Posterior vena cava (tissue), 2 donors: Measurements from ENCODE around the gene COX19. TPM values are rescaled to one million over a fixed set of nuclear protein-coding genes. Genes with fewer than 3 reads are reported as not detected.

Source experiments
- DNase-seq: peaks from one replicate; pipeline ENCODE4 v3.0.0-alpha.2; 2020; ENCODE audit warnings: low spot score
- intact Hi-C, 2 donors: fragments of 100-400 bp; cut with DNase I; formaldehyde crosslinking; loops; one replicate each; pipeline versions ENCODE4 v1.14.1 to v1.14.2; 2022 to 2023
- long read RNA-seq, 2 donors: library from polyadenylated mRNA; unstranded; transcript quantifications; one replicate each; pipeline ENCODE4 v2.0.0, GENCODE V29; 2020 to 2021
- total RNA-seq, 2 donors: library from RNA; stranded (reverse); fragmentation: NEBNext Ultra II Directional; extraction: Animal tissue kit (Norgen Biotek cat#: 25700); gene quantifications; one replicate each; pipeline ENCODE4 v1.2.1, GENCODE V29; 2021
- donor health status: DM: yes; HTN: yes; CAD: no.
- donor health status: DM: yes; HTN: yes; CAD: no.

The COX19 gene, protein sequence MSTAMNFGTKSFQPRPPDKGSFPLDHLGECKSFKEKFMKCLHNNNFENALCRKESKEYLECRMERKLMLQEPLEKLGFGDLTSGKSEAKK
- total RNA-seq: 1 to 10 TPM; 5.9 to 8.4 TPM
- long read RNA-seq, donor 1, partial matches to known transcripts: 2 of 9 reads
- long read RNA-seq, donor 1, other reads (novel, unspliced or antisense): 3 of 9 reads
- long read RNA-seq, donor 2, transcript COX19-201 (3 exons, 3,666 nt): major isoform, 7 of 20 reads
- long read RNA-seq, donor 2, partial matches to known transcripts: 11 of 20 reads
- long read RNA-seq, donor 2, other reads (novel, unspliced or antisense): 2 of 20 reads

GRCh38 chr7:974820-975681, at the start of gene COX19:
TSS of gene COX19 (minus strand) at chr7:975549. CDS start at chr7:975509, 40 bp downstream.
- intact Hi-C loops: no loop called here
- DNase-seq: peak; percentile 98

DNA sequence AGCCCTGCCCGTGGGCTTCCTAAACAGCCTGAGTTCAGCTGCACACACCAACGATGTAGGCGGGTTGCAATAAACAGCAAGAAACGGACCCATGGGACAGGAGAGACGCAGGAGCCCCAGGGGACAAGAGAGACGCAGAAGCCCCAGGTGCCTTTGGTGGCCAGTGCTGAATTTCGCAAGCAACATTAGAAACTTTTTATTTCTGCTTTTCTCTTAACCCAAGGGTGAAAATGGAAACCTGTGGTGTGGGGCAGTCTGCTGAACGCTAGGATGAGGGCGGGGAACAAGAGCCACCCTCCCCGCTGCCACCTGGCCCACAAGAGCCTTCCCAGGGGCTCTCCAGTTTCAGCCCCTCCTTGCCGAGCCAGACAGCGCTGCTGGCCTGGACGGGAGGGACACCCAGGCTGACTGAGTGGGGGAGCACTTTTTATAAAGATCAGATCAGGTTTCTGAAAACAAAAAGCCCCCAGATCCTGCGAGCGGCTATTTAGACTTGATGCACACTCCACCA, 49.0 kb upstream of the COX19 start:
- no peak for DNase-seq
- intact Hi-C loops: no loop called here

GRCh38 chr7:1022801-1023465, 47.6 kb upstream of the COX19 start:
- intact Hi-C loops: loop anchor here in 1 of 2 donors (1.0 kb wide), 1 partner anchor 39 kb away; no protein-coding TSS in a partner anchor
- no peak for DNase-seq

DNA sequence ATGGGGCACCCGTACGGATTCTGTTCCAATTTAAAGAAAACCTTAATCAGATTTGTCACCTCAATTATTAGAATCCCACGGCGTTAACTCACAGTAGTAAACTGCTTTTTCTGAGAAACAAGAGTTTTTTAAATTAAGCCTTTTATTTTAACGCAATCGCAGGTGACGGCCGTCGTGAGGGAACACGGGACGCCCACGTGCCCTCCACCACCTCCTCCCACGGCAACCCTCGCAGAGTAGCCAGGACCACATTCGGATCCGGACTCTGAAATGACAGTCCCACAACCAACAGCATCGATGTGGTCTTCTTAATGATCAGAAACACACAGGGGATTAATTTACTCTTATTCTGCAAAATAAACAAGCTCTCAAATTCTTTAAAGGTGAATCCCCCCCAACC, 47.0 kb upstream of the COX19 start:
- intact Hi-C loops: no loop called here
- DNase-seq: no peak

GRCh38 chr7:1021931-1022330, 46.6 kb upstream of the COX19 start:
- DNase-seq: no peak
- intact Hi-C loops: no loop called here

- DNase-seq: no peak
- intact Hi-C loops: no loop called here
Measured at GRCh38 chr7:1021366-1021765, 46.0 kb upstream of the COX19 start.

- no peak for DNase-seq
- intact Hi-C loops: no loop called here
Measured at GRCh38 chr7:1020849-1021251, 45.5 kb upstream of the COX19 start.

DNA sequence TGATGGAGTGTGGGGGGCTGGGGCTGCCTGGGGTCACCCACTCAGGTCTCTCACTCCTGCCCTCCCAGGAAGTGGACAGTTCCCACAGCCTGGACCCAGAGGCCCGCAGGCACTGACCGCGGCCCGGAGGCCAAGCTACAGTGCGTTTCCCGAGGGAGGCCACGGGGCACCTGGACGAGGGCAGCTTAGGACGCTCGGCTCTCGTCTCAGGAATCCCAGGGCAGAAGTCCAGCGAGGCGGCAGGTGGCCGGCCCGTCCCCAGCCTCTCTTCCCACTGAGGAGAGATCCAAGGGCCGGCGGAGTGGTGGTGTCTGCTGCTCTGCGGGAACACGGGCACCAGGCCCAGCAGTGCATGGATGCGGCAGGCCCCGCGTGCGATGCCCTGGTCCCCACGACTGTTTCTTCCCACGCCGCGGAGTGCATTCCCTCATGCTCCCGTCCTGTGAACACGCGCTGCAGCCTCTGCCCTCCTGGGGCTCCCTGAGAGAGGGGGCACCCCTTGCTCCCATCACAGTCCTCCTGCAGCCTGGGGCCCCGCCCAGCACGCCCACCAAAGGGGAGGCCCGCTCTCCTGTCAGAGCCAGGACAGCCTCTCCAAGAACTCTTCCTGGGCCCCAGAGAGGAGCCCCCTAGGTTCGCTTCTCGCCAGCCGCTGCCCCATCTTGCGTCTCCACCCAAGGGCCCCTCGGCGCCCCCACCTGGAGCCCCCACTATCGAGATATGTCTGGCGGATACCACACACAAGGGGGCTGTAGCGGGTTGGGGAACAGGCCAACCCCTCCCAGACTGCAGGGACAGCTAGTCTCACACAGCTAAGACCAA, 44.7 kb upstream of the COX19 start:
- no peak for DNase-seq
- intact Hi-C loops: no loop called here

- no peak for DNase-seq
- intact Hi-C loops: no loop called here
Measured at GRCh38 chr7:1019255-1019785, 44.0 kb upstream of the COX19 start.

- no peak for DNase-seq
- intact Hi-C loops: no loop called here
Measured at GRCh38 chr7:1018334-1018695, 43.0 kb upstream of the COX19 start.

DNA sequence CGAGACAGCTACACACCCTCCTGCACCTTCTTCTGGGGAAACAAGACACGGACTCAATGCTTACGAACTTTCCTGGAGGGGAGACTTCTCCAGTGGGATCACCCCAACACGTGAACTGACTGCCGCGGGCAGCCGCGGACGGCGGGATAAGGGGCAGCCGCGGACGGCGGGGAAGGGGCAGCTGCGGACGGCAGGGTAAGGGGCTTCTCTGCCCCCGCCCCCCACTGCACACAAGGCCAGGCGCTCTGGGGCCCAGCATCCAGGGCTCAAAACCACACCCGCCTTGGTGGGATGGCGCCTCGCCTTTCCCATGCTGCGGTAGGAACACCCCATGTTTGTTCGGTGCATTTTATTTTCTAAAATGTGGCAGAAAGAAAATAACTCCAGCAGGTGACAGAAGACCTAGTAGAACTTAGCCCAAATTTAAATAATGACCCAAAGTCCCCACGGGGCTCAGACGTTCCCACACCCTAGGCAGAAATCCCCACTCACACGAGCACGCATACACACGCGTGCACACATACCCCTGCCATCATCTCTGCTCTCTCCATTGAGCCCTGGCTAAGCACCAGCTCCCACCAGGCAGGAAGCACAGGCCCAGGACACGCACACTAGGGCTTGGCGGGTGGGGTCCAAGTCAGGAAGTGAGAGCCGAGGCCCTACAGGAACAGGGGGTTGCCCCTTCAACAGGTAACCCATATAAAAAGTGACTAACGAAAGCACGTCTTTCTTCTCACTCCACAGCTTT, 42.4 kb upstream of the COX19 start:
- intact Hi-C loops: no loop called here
- no peak for DNase-seq

DNA sequence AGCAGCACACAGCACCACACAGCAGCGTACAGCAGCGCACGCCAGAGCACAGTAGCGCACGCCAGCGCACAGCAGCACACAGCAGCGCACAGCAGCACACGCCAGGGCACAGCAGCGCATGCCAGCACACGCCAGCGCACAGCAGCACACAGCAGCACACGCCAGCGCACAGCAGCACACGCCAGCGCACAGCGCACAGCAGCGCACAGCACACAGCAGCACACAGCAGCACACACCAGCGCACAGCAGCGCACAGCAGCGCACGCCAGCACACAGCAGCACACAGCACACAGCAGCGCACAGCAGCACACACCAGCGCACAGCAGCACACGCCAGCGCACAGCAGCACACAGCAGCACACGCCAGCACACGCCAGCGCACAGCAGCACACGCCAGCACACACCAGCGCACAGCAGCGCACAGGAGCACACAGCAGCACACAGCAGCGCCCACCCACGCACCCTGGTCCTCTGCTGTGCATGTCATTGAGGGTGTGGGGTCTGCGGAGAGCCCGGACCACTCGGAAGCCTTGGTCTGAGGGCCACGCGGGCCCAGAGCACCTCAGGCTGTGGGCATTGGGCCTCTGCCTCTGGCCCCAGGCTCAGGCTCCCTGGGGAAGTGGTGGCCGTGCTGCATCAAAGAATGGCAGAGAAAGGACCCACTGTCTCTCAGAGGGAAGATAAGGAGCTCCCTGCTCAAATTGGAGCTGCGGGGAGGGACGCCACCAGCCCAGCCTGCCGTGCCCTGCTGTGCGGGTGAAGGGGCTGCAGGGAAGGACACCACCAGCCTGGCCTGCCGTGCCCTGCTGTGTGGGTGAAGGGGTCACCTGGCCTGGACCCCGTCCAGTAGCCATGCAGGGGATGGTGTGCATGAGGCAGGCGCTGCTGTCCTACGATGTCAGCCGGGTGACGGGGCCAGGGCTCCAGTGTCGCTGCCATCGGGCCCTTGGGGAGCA, 41.5 kb upstream of the COX19 start:
- intact Hi-C loops: no loop called here
- DNase-seq: no peak

DNA sequence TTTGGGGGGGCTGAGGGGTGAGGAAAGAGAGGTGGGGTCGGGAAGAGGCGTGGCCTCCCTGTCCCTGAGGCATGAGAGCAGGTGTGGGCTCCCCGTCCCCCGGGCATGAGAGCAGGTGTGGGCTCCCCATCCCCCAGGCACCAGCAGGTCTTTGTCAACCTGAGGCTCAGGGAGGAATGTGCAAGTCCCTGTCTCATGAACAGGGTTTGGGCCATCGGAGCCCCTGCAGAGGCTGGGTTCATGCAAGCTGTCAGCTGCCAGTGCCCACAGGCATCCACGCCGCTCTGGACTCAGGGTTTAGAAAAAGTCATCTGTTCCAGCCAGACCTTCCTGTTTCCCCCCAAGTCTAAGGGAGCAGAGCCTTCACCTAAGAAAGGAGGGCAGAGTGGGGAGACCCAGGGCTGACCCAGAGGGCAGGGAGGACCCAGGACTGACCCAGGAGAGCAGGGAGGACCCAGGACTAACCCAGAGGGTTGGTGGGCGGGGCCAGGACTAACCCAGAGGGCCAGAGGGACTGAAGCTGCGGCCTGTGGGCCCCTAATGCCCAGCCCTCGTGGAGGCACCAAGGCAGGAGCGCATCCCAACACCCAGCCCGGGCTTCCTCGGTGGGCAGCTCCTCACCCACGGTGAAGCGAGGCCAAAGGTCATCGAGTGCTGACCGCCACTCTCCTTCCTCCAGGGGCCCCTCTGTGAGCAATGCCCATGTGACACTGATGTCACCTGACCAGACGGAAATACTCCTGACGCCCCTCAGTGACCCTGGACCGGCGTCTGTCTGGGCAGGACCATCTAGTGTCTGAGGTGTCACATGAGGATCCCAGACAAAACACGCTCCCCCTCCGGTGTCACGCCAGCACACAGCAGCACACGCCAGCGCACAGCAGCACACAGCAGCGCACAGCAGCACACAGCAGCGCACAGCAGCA, 40.1 kb upstream of the COX19 start:
- intact Hi-C loops: no loop called here
- DNase-seq: no peak

- intact Hi-C loops: no loop called here
- DNase-seq: no peak
Measured at GRCh38 chr7:1014681-1015080, 39.3 kb upstream of the COX19 start.

DNA sequence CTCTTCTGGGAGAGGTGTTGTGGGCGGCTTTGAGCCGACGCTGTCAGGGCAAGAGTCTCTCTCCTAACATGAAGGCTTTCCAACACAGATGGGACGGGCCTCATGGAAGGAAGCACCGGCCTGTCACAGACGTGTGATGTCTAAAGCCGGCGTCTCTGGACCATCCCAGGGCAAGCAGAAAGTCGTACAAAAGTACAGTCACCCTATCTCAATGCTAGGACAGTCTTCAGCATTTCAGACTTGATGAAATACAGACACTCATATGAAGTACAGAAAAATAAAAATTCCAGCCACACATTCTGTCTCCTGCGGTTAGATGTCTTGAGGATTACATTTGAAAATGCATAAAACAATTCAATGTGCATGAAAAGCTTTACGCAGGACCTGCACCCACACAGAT, 38.2 kb upstream of the COX19 start:
- intact Hi-C loops: no loop called here
- no peak for DNase-seq

- no peak for DNase-seq
- intact Hi-C loops: no loop called here
Measured at GRCh38 chr7:1012716-1013095, 37.4 kb upstream of the COX19 start.
